Uterus (tissue), 2 donors: ENCODE data around the gene IGFBP6.

ENCODE experiments used
- POLR2A ChIP-seq, 2 donors: fragments of 450-650 bp; IDR thresholded peaks; one replicate each; pipeline ENCODE4 v1.6.1; 2016; ENCODE audit warnings: antibody characterized with exemption in 2 of 2, mild to moderate bottlenecking in 1 of 2, moderate library complexity in 1 of 2
- TF ChIP-seq, protein P1 (sequence below), 4 experiments: fragments of 200-600 bp in 2 of 4; fragments of 450-650 bp in 2 of 4; sonication (generic) in 2 of 4; IDR thresholded peaks; one replicate each; pipeline ENCODE4 v1.5.1; 2016 to 2019; ENCODE audit warnings: antibody characterized with exemption in 4 of 4, mild to moderate bottlenecking in 2 of 4, moderate library complexity in 1 of 4

- TF ChIP-seq, protein P1, sequence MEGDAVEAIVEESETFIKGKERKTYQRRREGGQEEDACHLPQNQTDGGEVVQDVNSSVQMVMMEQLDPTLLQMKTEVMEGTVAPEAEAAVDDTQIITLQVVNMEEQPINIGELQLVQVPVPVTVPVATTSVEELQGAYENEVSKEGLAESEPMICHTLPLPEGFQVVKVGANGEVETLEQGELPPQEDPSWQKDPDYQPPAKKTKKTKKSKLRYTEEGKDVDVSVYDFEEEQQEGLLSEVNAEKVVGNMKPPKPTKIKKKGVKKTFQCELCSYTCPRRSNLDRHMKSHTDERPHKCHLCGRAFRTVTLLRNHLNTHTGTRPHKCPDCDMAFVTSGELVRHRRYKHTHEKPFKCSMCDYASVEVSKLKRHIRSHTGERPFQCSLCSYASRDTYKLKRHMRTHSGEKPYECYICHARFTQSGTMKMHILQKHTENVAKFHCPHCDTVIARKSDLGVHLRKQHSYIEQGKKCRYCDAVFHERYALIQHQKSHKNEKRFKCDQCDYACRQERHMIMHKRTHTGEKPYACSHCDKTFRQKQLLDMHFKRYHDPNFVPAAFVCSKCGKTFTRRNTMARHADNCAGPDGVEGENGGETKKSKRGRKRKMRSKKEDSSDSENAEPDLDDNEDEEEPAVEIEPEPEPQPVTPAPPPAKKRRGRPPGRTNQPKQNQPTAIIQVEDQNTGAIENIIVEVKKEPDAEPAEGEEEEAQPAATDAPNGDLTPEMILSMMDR (IDR thresholded peaks at IDR 0.05), result no peak
- no peak for TF ChIP-seq POLR2A (IDR thresholded peaks at IDR 0.05)
Measured at GRCh38 chr12:53151039-53151438, 53.6 kb downstream of the IGFBP6 start.
